H9 (cell line): Measurements from ENCODE around the gene STK32B. TPM values are rescaled to one million over a fixed set of nuclear protein-coding genes. Genes with fewer than 3 reads are reported as not detected.

Experiments
- DNase-seq: peaks from one replicate; pipeline ENCODE4 v3.0.0-alpha.2; 2017
- H2AFZ ChIP-seq: one replicate; pipeline ENCODE4 v1.6.1; 2013; ENCODE audit warnings: mild to moderate bottlenecking, low read length, control low read depth, moderate library complexity
- H2AK5ac ChIP-seq: 2 replicates; pipeline ENCODE4 v1.6.1; 2013; ENCODE audit warnings: low read length, control low read depth, mixed read lengths; ENCODE audit not compliant: insufficient read length
- H2BK120ac ChIP-seq: one replicate; pipeline ENCODE4 v1.6.1; 2013; ENCODE audit warnings: low read depth, mild to moderate bottlenecking, low read length, control low read depth, inconsistent platforms; ENCODE audit not compliant: poor library complexity, severe bottlenecking
- H2BK12ac ChIP-seq: 2 replicates; pipeline ENCODE4 v1.6.1; 2013; ENCODE audit warnings: low read length, control low read depth, mixed read lengths, low read depth; ENCODE audit not compliant: insufficient read length
- H2BK15ac ChIP-seq: 2 replicates; pipeline ENCODE4 v1.6.1; 2013; ENCODE audit warnings: low read depth, low read length, control low read depth
- H2BK20ac ChIP-seq: one replicate; pipeline ENCODE4 v1.6.1; 2013; ENCODE audit warnings: low read depth, mild to moderate bottlenecking, low read length, control low read depth, inconsistent platforms; ENCODE audit not compliant: poor library complexity, severe bottlenecking
- H2BK5ac ChIP-seq: 2 replicates; pipeline ENCODE4 v1.6.1; 2013; ENCODE audit warnings: low read length, control low read depth, mixed read lengths; ENCODE audit not compliant: insufficient read length
- H3K14ac ChIP-seq: 2 replicates; pipeline ENCODE4 v1.6.1; 2013; ENCODE audit warnings: low read length, control low read depth; ENCODE audit not compliant: insufficient read depth
- H3K18ac ChIP-seq: 2 replicates; pipeline ENCODE4 v1.6.1; 2013; ENCODE audit warnings: low read depth, mild to moderate bottlenecking, mixed read lengths, low read length, control low read depth; ENCODE audit not compliant: insufficient read length
- H3K23ac ChIP-seq: 2 replicates; pipeline ENCODE4 v1.6.1; 2013; ENCODE audit warnings: low read length, control low read depth, mixed read lengths, low read depth; ENCODE audit not compliant: insufficient read length
- H3K23me2 ChIP-seq: 2 replicates; pipeline ENCODE4 v1.6.1; 2013; ENCODE audit warnings: low read depth, mild to moderate bottlenecking, mixed read lengths, low read length, control low read depth; ENCODE audit not compliant: insufficient read length, poor library complexity, severe bottlenecking
- H3K27ac ChIP-seq: 2 replicates; pipeline ENCODE4 v1.5.1; 2013; ENCODE audit warnings: low read length, control low read depth, mixed read lengths, low read depth; ENCODE audit not compliant: insufficient read length
- H3K27me3 ChIP-seq: 2 replicates; pipeline ENCODE4 v1.6.1; 2013; ENCODE audit warnings: low read length, control low read depth, inconsistent platforms; ENCODE audit not compliant: insufficient read depth
- H3K4ac ChIP-seq: 2 replicates; pipeline ENCODE4 v1.6.1; 2013; ENCODE audit warnings: low read depth, mild to moderate bottlenecking, control low read depth, inconsistent platforms, low read length, moderate library complexity
- H3K4me1 ChIP-seq: 2 replicates; pipeline ENCODE4 v1.6.1; 2013; ENCODE audit warnings: low read length, control low read depth, inconsistent platforms; ENCODE audit not compliant: insufficient read depth
- H3K4me2 ChIP-seq: 2 replicates; pipeline ENCODE4 v1.6.1; 2013; ENCODE audit warnings: low read length, control low read depth, mixed read lengths; ENCODE audit not compliant: insufficient read length, insufficient read depth
- H3K56ac ChIP-seq: 2 replicates; pipeline ENCODE4 v1.6.1; 2013; ENCODE audit warnings: low read depth, mild to moderate bottlenecking, mixed read lengths, low read length, control low read depth; ENCODE audit not compliant: insufficient read length
- H3K79me1 ChIP-seq: 2 replicates; pipeline ENCODE4 v1.6.1; 2013; ENCODE audit warnings: low read depth, mild to moderate bottlenecking, moderate library complexity, low read length, control low read depth, inconsistent platforms; ENCODE audit not compliant: insufficient read depth, poor library complexity, severe bottlenecking
- H3K79me2 ChIP-seq: 2 replicates; pipeline ENCODE4 v1.6.1; 2013; ENCODE audit warnings: low read length, control low read depth, inconsistent platforms; ENCODE audit not compliant: insufficient read depth
- H3K9ac ChIP-seq: 2 replicates; pipeline ENCODE4 v1.6.1; 2013; ENCODE audit warnings: low read length, control low read depth, mixed read lengths; ENCODE audit not compliant: insufficient read length; ENCODE audit errors: extremely low read depth
- H3K9me3 ChIP-seq: one replicate; pipeline ENCODE4 v1.6.1; 2013; ENCODE audit warnings: low read depth, low read length, inconsistent platforms; ENCODE audit not compliant: control insufficient read depth
- H3T11ph ChIP-seq: one replicate; pipeline ENCODE4 v1.6.1; 2013; ENCODE audit warnings: mild to moderate bottlenecking, low read length, control low read depth, inconsistent platforms
- H4K20me1 ChIP-seq: one replicate; pipeline ENCODE4 v1.6.1; 2013; ENCODE audit not compliant: control insufficient read depth, insufficient read length, insufficient read depth
- H4K5ac ChIP-seq: 2 replicates; pipeline ENCODE4 v1.6.1; 2013; ENCODE audit warnings: low read depth, mild to moderate bottlenecking, mixed read lengths, low read length, control low read depth; ENCODE audit not compliant: insufficient read length
- H4K8ac ChIP-seq: replicated peaks from 2 replicates; pipeline ENCODE4 v1.6.1; 2013; ENCODE audit warnings: low read length, control low read depth, mixed read lengths, low read depth; ENCODE audit not compliant: insufficient read length
- H4K91ac ChIP-seq: 2 replicates; pipeline ENCODE4 v1.6.1; 2013; ENCODE audit warnings: low read depth, mild to moderate bottlenecking, moderate library complexity, mixed read lengths, low read length, control low read depth; ENCODE audit not compliant: insufficient read length
- H3K27ac Mint-ChIP-seq, 3 experiments: 2 replicates in 2 of 3; 3 replicates in 1 of 3; pipeline ENCODE4 v1.8.0; 2020 to 2021; ENCODE audit warnings: mixed read lengths in 3 of 3, mild to moderate bottlenecking in 1 of 3, moderate library complexity in 1 of 3
- H3K27me3 Mint-ChIP-seq: 2 replicates; pipeline ENCODE4 v1.8.0; 2021; ENCODE audit warnings: low read depth, mild to moderate bottlenecking, moderate library complexity, mixed read lengths
- H3K36me3 Mint-ChIP-seq, 3 experiments: 2 replicates in 2 of 3; 3 replicates in 1 of 3; pipeline ENCODE4 v1.8.0; 2020 to 2021; ENCODE audit warnings: low read depth in 3 of 3, mixed read lengths in 3 of 3; ENCODE audit not compliant: insufficient read depth in 1 of 3
- H3K4me1 Mint-ChIP-seq, 2 experiments: 2 replicates each; pipeline ENCODE4 v1.8.0; 2020; ENCODE audit warnings: mixed read lengths in 2 of 2
- H3K4me3 Mint-ChIP-seq, 2 experiments: 2 replicates in 1 of 2; 3 replicates in 1 of 2; pipeline ENCODE4 v1.8.0; 2020 to 2021; ENCODE audit warnings: mild to moderate bottlenecking in 2 of 2, mixed read lengths in 2 of 2, moderate library complexity in 1 of 2
- H3K9me3 Mint-ChIP-seq, 2 experiments: 2 replicates in 1 of 2; 3 replicates in 1 of 2; pipeline ENCODE4 v1.8.0; 2020; ENCODE audit warnings: mild to moderate bottlenecking in 2 of 2, mixed read lengths in 2 of 2, moderate library complexity in 1 of 2
- CTCF ChIP-seq: fragments of 200-600 bp; sonication (generic); conservative IDR thresholded peaks from 3 replicates; pipeline ENCODE4 v1.8.0; 2021; ENCODE audit warnings: antibody characterized with exemption, mild to moderate bottlenecking
- WGBS: extraction: QIAGEN DNeasy Blood & Tissue Kit; methylation state at CpG from one replicate; pipeline ENCODE4 v1.1.7; 2013; ENCODE audit warnings: missing lambda C conversion rate, low lambda C conversion rate, mixed read lengths; ENCODE audit not compliant: insufficient read length; ENCODE audit errors: extremely low coverage; 5-methylcytosine and 5-hydroxymethylcytosine counted together
- total RNA-seq: library from RNA; stranded (reverse); gene quantifications from 2 replicates; pipeline ENCODE4 v1.2.1, GENCODE V29; 2021

Gene STK32B
- total RNA-seq, 1 experiment from 2014 or later = 1.0 TPM

- Mint-ChIP-seq H3K4me1 (peaks cover 8 to 9% of the 10 kb centered on the region in 2 experiments; a peak in 3 of 4 replicates), H3K27ac (no peak overlapping the region), H3K27me3 (peaks cover 12% of the 10 kb centered on the region), H3K9me3 (no peaks in the 10 kb centered on the region), H3K36me3 (no peaks in the 10 kb centered on the region; a peak in 1 of 7 replicates), H3K4me3 (no peak overlapping the region)
- no peak overlapping the region for H3T11ph ChIP-seq
- no peaks in the 10 kb centered on the region for H4K20me1 ChIP-seq
- H2BK15ac ChIP-seq = no peak overlapping the region
- no peak overlapping the region for H2AFZ ChIP-seq
- H2BK20ac ChIP-seq = no peak overlapping the region
- no peaks in the 10 kb centered on the region for H3K27me3 ChIP-seq
- no peaks in the 10 kb centered on the region for H3K79me1 ChIP-seq
- no peak overlapping the region for H2BK12ac ChIP-seq
- TF ChIP-seq CTCF = no peak
- H3K56ac ChIP-seq = no peak overlapping the region
- H3K4me2 ChIP-seq = no peak overlapping the region
- H2AK5ac ChIP-seq = no peak overlapping the region
- H3K9me3 ChIP-seq = no peaks in the 10 kb centered on the region
- no peak overlapping the region for H4K91ac ChIP-seq
- no peak overlapping the region for H3K27ac ChIP-seq
- H3K79me2 ChIP-seq = no peaks in the 10 kb centered on the region
- no peak overlapping the region for H2BK5ac ChIP-seq
- no peak overlapping the region for H3K18ac ChIP-seq
- H3K23me2 ChIP-seq = no peaks in the 10 kb centered on the region
- H3K4ac ChIP-seq = no peak overlapping the region
- H3K23ac ChIP-seq = no peak overlapping the region
- no peak overlapping the region for H3K9ac ChIP-seq
- no peak for DNase-seq
- no peak overlapping the region for H3K14ac ChIP-seq
- H4K8ac ChIP-seq = no peak overlapping the region
- H3K4me1 ChIP-seq = no peaks in the 10 kb centered on the region
- no CpG with 5 or more reads among the region's 10 CpGs for WGBS
- no peak overlapping the region for H4K5ac ChIP-seq
- H2BK120ac ChIP-seq = no peak overlapping the region
Measured at GRCh38 chr4:5188130-5188529, 136.8 kb downstream of the STK32B start.
